ENCODE results near the gene MBD1. TPM values are rescaled to one million over a fixed set of nuclear protein-coding genes. Genes with fewer than 3 reads are reported as not detected.

The MBD1 gene
- total and polyA plus RNA-seq, 10 of the 15 experiments (the other 5 are each of a cell fraction or from before 2014, with no cell fraction given): 8.4 to 97.7 (median 59.9) TPM

DNA sequence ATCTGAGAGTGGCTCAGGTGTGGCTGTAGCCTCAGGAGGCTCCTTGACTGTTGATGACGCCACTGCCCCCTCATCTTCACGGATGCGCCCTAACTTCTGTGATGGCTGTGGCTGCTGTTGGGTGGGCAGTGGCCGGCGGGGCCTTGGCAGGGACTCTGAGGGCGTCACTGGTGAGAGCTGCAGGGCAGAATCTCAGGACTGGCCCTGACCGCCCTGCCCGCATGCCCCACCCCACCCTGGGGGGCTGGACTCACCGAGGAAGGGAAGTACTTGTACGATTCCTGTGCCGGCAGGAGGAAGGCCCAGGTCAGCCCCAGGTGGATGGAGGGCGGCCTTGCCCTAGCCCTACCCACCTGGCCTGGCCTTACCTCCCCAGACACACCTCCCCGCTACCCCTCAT lies 3.7 kb upstream of the MBD1 start:
- no peak overlapping the region for H3K27ac ChIP-seq (ENCODE audit: control insufficient read depth, insufficient read depth)
- in situ Hi-C loops (cut with MboI) (loop anchor here (10.0 to 25.0 kb wide), 3 partner anchors 70 to 1473 kb away; no protein-coding TSS in a partner anchor), intact Hi-C loops (cut with micrococcal nuclease; ENCODE audit: unreplicated experiment) (loop anchor here (10.0 kb wide), 1 partner anchor 1330 kb away; the partner anchor contains the start of gene SMAD7)
- FAIRE-seq (no peak), ATAC-seq (no peak), DNase-seq (ENCODE audit: low read depth, low spot score) (no peak)
- ChIA-PET POLR2A (no interaction called here), CTCF (no interaction called here), SMC1A (ENCODE audit: uncharacterized antibody, unreplicated experiment) (no interaction called here), RAD21 (ENCODE audit: unreplicated experiment) (no interaction called here)
- peaks cover 15 to 34% of the 10 kb centered on the region in 2 experiments; a peak in 3 of 4 replicates for H3K36me3 ChIP-seq (ENCODE audit: control insufficient read depth in 2 of 2, insufficient read depth in 2 of 2, low read length in 1 of 2)
- WGBS (ENCODE audit: insufficient coverage, insufficient replicate concordance, low lambda C conversion rate, missing lambda C conversion rate): 92% methylated on average over 13 of the region's 13 CpGs
- H3K27me3 ChIP-seq (replicated peaks in 1 of 2; ENCODE audit: control insufficient read depth in 2 of 2, insufficient read depth in 2 of 2, low read length in 1 of 2): no peaks in the 10 kb centered on the region
- H3K9me3 ChIP-seq (replicated peaks; ENCODE audit: control insufficient read depth, insufficient read depth, low read length): no peaks in the 10 kb centered on the region
- peaks cover 35% of the 10 kb centered on the region for H3K79me2 ChIP-seq (ENCODE audit: control insufficient read depth, insufficient read depth, low read length)
- BruUV-seq (replicated peaks): no TSS peak
- no peak overlapping the region for H3K4me3 ChIP-seq
- peaks cover 13% of the 10 kb centered on the region for H3K4me1 ChIP-seq (ENCODE audit: control insufficient read depth, insufficient read depth, low read length)
- H3K4me2 ChIP-seq (ENCODE audit: control insufficient read depth, insufficient read depth): no peak overlapping the region
- no peak overlapping the region for H2AFZ ChIP-seq (ENCODE audit: control insufficient read depth, low read depth, low read length)
- no peak overlapping the region for H3K9ac ChIP-seq (ENCODE audit: control insufficient read depth, insufficient read depth, low read length)
- H4K20me1 ChIP-seq (ENCODE audit: control insufficient read depth, insufficient read depth): no peaks in the 10 kb centered on the region
- TF ChIP-seq, protein P1, sequence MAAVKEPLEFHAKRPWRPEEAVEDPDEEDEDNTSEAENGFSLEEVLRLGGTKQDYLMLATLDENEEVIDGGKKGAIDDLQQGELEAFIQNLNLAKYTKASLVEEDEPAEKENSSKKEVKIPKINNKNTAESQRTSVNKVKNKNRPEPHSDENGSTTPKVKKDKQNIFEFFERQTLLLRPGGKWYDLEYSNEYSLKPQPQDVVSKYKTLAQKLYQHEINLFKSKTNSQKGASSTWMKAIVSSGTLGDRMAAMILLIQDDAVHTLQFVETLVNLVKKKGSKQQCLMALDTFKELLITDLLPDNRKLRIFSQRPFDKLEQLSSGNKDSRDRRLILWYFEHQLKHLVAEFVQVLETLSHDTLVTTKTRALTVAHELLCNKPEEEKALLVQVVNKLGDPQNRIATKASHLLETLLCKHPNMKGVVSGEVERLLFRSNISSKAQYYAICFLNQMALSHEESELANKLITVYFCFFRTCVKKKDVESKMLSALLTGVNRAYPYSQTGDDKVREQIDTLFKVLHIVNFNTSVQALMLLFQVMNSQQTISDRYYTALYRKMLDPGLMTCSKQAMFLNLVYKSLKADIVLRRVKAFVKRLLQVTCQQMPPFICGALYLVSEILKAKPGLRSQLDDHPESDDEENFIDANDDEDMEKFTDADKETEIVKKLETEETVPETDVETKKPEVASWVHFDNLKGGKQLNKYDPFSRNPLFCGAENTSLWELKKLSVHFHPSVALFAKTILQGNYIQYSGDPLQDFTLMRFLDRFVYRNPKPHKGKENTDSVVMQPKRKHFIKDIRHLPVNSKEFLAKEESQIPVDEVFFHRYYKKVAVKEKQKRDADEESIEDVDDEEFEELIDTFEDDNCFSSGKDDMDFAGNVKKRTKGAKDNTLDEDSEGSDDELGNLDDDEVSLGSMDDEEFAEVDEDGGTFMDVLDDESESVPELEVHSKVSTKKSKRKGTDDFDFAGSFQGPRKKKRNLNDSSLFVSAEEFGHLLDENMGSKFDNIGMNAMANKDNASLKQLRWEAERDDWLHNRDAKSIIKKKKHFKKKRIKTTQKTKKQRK (IDR thresholded peaks at IDR 0.05; ENCODE audit: low read depth, low read length): no peak
- TF ChIP-seq YY1 (IDR thresholded peaks at IDR 0.05; ENCODE audit: low read depth, low read length): no peak
- no peak for TF ChIP-seq CREM (IDR thresholded peaks at IDR 0.05; ENCODE audit: low read depth)
- TF ChIP-seq CREB1 (IDR thresholded peaks at IDR 0.05; ENCODE audit: low read depth): no peak
- TF ChIP-seq, protein P2, sequence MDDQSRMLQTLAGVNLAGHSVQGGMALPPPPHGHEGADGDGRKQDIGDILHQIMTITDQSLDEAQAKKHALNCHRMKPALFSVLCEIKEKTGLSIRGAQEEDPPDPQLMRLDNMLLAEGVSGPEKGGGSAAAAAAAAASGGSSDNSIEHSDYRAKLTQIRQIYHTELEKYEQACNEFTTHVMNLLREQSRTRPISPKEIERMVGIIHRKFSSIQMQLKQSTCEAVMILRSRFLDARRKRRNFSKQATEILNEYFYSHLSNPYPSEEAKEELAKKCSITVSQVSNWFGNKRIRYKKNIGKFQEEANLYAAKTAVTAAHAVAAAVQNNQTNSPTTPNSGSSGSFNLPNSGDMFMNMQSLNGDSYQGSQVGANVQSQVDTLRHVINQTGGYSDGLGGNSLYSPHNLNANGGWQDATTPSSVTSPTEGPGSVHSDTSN (IDR thresholded peaks at IDR 0.05; ENCODE audit: insufficient replicate concordance, low read depth, low read length): no peak
- TF ChIP-seq ESRRA (IDR thresholded peaks at IDR 0.05; ENCODE audit: low read length): no peak
- TF ChIP-seq SPI1 (IDR thresholded peaks at IDR 0.05; ENCODE audit: borderline replicate concordance, insufficient read depth, low read depth, low read length): no peak
- no peak for TF ChIP-seq ZZZ3 (IDR thresholded peaks at IDR 0.05; ENCODE audit: control insufficient read depth, insufficient read length, low read depth)
- no peak for TF ChIP-seq NFXL1 (IDR thresholded peaks at IDR 0.05; ENCODE audit: borderline replicate concordance)
- no peak for TF ChIP-seq ZSCAN29 (IDR thresholded peaks at IDR 0.05)
- no peak for TF ChIP-seq TCF3 (IDR thresholded peaks at IDR 0.05; ENCODE audit: borderline replicate concordance, insufficient read depth, low read depth, low read length)
- TF ChIP-seq, protein P3, sequence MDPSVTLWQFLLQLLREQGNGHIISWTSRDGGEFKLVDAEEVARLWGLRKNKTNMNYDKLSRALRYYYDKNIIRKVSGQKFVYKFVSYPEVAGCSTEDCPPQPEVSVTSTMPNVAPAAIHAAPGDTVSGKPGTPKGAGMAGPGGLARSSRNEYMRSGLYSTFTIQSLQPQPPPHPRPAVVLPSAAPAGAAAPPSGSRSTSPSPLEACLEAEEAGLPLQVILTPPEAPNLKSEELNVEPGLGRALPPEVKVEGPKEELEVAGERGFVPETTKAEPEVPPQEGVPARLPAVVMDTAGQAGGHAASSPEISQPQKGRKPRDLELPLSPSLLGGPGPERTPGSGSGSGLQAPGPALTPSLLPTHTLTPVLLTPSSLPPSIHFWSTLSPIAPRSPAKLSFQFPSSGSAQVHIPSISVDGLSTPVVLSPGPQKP (IDR thresholded peaks at IDR 0.05; ENCODE audit: low read depth, low read length): no peak
- TF ChIP-seq STAT3 (IDR thresholded peaks at IDR 0.05; ENCODE audit: low read depth, low read length): no peak
- no peak for TF ChIP-seq POU2F2 (IDR thresholded peaks at IDR 0.05; ENCODE audit: borderline replicate concordance, low read depth, low read length)
- no peak for TF ChIP-seq NBN (IDR thresholded peaks at IDR 0.05)
- no peak for TF ChIP-seq SMARCA5 (IDR thresholded peaks at IDR 0.05)
- TF ChIP-seq GATAD2B (conservative IDR thresholded peaks at IDR 0.05; ENCODE audit: low read depth): no peak
- TF ChIP-seq, protein P4, sequence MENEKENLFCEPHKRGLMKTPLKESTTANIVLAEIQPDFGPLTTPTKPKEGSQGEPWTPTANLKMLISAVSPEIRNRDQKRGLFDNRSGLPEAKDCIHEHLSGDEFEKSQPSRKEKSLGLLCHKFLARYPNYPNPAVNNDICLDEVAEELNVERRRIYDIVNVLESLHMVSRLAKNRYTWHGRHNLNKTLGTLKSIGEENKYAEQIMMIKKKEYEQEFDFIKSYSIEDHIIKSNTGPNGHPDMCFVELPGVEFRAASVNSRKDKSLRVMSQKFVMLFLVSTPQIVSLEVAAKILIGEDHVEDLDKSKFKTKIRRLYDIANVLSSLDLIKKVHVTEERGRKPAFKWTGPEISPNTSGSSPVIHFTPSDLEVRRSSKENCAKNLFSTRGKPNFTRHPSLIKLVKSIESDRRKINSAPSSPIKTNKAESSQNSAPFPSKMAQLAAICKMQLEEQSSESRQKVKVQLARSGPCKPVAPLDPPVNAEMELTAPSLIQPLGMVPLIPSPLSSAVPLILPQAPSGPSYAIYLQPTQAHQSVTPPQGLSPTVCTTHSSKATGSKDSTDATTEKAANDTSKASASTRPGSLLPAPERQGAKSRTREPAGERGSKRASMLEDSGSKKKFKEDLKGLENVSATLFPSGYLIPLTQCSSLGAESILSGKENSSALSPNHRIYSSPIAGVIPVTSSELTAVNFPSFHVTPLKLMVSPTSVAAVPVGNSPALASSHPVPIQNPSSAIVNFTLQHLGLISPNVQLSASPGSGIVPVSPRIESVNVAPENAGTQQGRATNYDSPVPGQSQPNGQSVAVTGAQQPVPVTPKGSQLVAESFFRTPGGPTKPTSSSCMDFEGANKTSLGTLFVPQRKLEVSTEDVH (IDR thresholded peaks at IDR 0.05; ENCODE audit: low read depth, partially characterized antibody): no peak

All from GM12878 (cell line).